Breast epithelium (tissue), 4 donors: ENCODE measurements around the gene CLCN1. TPM values are rescaled to one million over a fixed set of nuclear protein-coding genes. Genes with fewer than 3 reads are reported as not detected.

Experiments used
- DNase-seq, 2 donors: peaks; one replicate each; pipeline ENCODE4 v3.0.0-alpha.2; 2019; ENCODE audit warnings: low spot score in 2 of 2
- H3K27ac ChIP-seq, 2 donors: fragments of 200-600 bp; sonication (generic) in 1 of 2; one replicate each; pipeline ENCODE4 v1.5.1; 2016 to 2019; ENCODE audit warnings: mild to moderate bottlenecking in 1 of 2
- H3K27me3 ChIP-seq, 2 donors: fragments of 200-600 bp; sonication (generic) in 1 of 2; one replicate each; pipeline versions ENCODE4 v1.5.1 to v1.6.0; 2017 to 2019; ENCODE audit warnings: control low read depth in 1 of 2, mild to moderate bottlenecking in 1 of 2
- H3K36me3 ChIP-seq: fragments of 200-600 bp; one replicate; pipeline ENCODE4 v1.5.1; 2019
- H3K4me1 ChIP-seq, 2 donors: fragments of 200-600 bp; sonication (generic); one replicate each; pipeline ENCODE4 v1.5.1; 2016 to 2019; ENCODE audit warnings: control low read depth in 1 of 2
- H3K4me3 ChIP-seq, 3 donors: fragments of 200-600 bp; sonication (generic); 1 replicate in 2 of 3; 2 replicates in 1 of 3; pipeline ENCODE4 v1.5.1; 2016 to 2019; ENCODE audit warnings: mild to moderate bottlenecking in 3 of 3, moderate library complexity in 2 of 3
- H3K9me3 ChIP-seq, 2 donors: fragments of 200-600 bp; sonication (generic) in 1 of 2; one replicate each; pipeline ENCODE4 v1.5.1; 2016 to 2019; ENCODE audit warnings: control low read depth in 1 of 2
- CTCF ChIP-seq, 3 donors: fragments of 450-650 bp; IDR thresholded peaks; one replicate each; pipeline ENCODE4 v1.5.1; 2016 to 2017; ENCODE audit warnings: antibody characterized with exemption in 3 of 3, mild to moderate bottlenecking in 3 of 3, moderate library complexity in 3 of 3
- POLR2A ChIP-seq: fragments of 450-650 bp; IDR thresholded peaks from one replicate; pipeline ENCODE4 v1.6.1; 2016; ENCODE audit warnings: antibody characterized with exemption, mild to moderate bottlenecking, moderate library complexity
- POLR2AphosphoS5 ChIP-seq, 3 donors: sonication (generic); formaldehyde crosslinking; IDR thresholded peaks; one replicate each; pipeline ENCODE4 v1.6.1; 2017; ENCODE audit warnings: antibody characterized with exemption in 3 of 3
- intact Hi-C: fragments of 100-400 bp; cut with DNase I; formaldehyde crosslinking; loops from one replicate; pipeline ENCODE4 v1.15.1; 2023; ENCODE audit warnings: low total_unique reads
- total RNA-seq, 3 donors: library from RNA; depleted of rRNA; stranded (reverse); fragments of >200 nt; gene quantifications; one replicate each; pipeline ENCODE4 v1.1.0, GENCODE V29; 2016

The CLCN1 gene
- total RNA-seq, 3 donors from 2014 or later: 0.29 TPM; not detected in 2

GRCh38 chr7:143283381-143283780 is 32.5 kb upstream of the CLCN1 start:
- no peak overlapping the region for H3K4me3 ChIP-seq
- DNase-seq: no peak
- TF ChIP-seq POLR2AphosphoS5 (IDR thresholded peaks at IDR 0.05) (no peak), POLR2A (no peak), CTCF (IDR thresholded peaks at IDR 0.05) (no peak)
- H3K27ac ChIP-seq: peak overlapping the region; percentile 92 to 97
- H3K4me1 ChIP-seq: peaks cover 0 to 14% of the 10 kb centered on the region in 2 donors
- H3K27me3 ChIP-seq: no peaks in the 10 kb centered on the region
- intact Hi-C loops: no loop called here
- H3K36me3 ChIP-seq: no peaks in the 10 kb centered on the region
- no peaks in the 10 kb centered on the region for H3K9me3 ChIP-seq

- Histone ChIP-seq H3K4me1 (peaks cover 0 to 21% of the 10 kb centered on the region in 2 donors), H3K27me3 (no peaks in the 10 kb centered on the region), H3K36me3 (no peaks in the 10 kb centered on the region), H3K9me3 (no peaks in the 10 kb centered on the region), H3K27ac (peak within 1 kb of the TSS; percentile 92 to 97), H3K4me3 (peak within 1 kb of the TSS in 2 of 3 donors; percentile 52 to 62)
- intact Hi-C loops: no loop called here
- TF ChIP-seq POLR2A (peak; percentile 26), CTCF (IDR thresholded peaks at IDR 0.05) (no peak)
- DNase-seq: peak; percentile 73 to 86
These were observed 31.1 kb upstream of the CLCN1 start, which contains the start of gene TMEM139 for GRCh38 chr7:143284591-143285469. TMEM139 (plus strand) TSS chr7:143284958; CDS start chr7:143285958, 1,000 bp downstream.

GRCh38 chr7:143285470-143285778 is 30.5 kb upstream of the CLCN1 start:
- Histone ChIP-seq H3K27ac (peak overlapping the region; percentile 92 to 97), H3K9me3 (no peaks in the 10 kb centered on the region), H3K27me3 (no peaks in the 10 kb centered on the region), H3K36me3 (no peaks in the 10 kb centered on the region), H3K4me3 (peak overlapping the region in 2 of 3 donors; percentile 52 to 62), H3K4me1 (peaks cover 0 to 21% of the 10 kb centered on the region in 2 donors)
- TF ChIP-seq POLR2AphosphoS5 (IDR thresholded peaks at IDR 0.05) (no peak), CTCF (IDR thresholded peaks at IDR 0.05) (no peak), POLR2A (no peak)
- intact Hi-C loops: no loop called here
- peak; percentile 67 to 87 for DNase-seq

GRCh38 chr7:143285806-143286521 is 29.9 kb upstream of the CLCN1 start:
- DNase-seq: no peak
- no peaks in the 10 kb centered on the region for H3K36me3 ChIP-seq
- H3K27ac ChIP-seq: peak overlapping the region; percentile 92 to 97
- intact Hi-C loops: no loop called here
- peak overlapping the region in 2 of 3 donors; percentile 52 to 62 for H3K4me3 ChIP-seq
- peaks cover 0 to 21% of the 10 kb centered on the region in 2 donors for H3K4me1 ChIP-seq
- no peaks in the 10 kb centered on the region for H3K9me3 ChIP-seq
- TF ChIP-seq POLR2AphosphoS5 (IDR thresholded peaks at IDR 0.05): no peak
- TF ChIP-seq CTCF (IDR thresholded peaks at IDR 0.05): no peak
- no peak for TF ChIP-seq POLR2A
- no peaks in the 10 kb centered on the region for H3K27me3 ChIP-seq

DNA sequence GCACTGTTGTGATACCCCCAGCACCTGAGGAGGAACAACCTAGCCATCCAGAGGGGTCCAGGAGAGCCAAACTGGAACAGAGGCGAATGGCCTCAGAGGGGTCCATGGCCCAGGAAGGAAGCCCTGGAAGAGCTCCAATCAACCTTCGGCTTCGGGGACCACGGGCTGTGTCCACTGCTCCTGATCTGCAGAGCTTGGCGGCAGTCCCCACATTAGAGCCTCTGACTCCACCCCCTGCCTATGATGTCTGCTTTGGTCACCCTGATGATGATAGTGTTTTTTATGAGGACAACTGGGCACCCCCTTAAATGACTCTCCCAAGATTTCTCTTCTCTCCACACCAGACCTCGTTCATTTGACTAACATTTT is 29.4 kb upstream of the CLCN1 start:
- peak overlapping the region; percentile 92 to 97 for H3K27ac ChIP-seq
- intact Hi-C loops: no loop called here
- peaks cover 0 to 21% of the 10 kb centered on the region in 2 donors for H3K4me1 ChIP-seq
- no peaks in the 10 kb centered on the region for H3K9me3 ChIP-seq
- H3K36me3 ChIP-seq: no peaks in the 10 kb centered on the region
- no peak for TF ChIP-seq POLR2AphosphoS5 (IDR thresholded peaks at IDR 0.05)
- TF ChIP-seq CTCF (IDR thresholded peaks at IDR 0.05): no peak
- TF ChIP-seq POLR2A: no peak
- no peak for DNase-seq
- peak overlapping the region in 1 of 3 donors; percentile 52 for H3K4me3 ChIP-seq
- H3K27me3 ChIP-seq: no peaks in the 10 kb centered on the region
